H1 (cell line): ENCODE measurements around the gene COQ7. TPM values are rescaled to one million over a fixed set of nuclear protein-coding genes. Genes with fewer than 3 reads are reported as not detected.

Experiments
- CTCF ChIA-PET: fragments of 300-600 bp; sonication (Branson Sonifier 250); formaldehyde crosslinking; loops from one replicate; lab custom pipeline; 2021; ENCODE audit not compliant: partially characterized antibody; lab: Charles Lee
- POLR2A ChIA-PET: fragments of 300-600 bp; sonication (Branson Sonifier 250); formaldehyde crosslinking; loops from one replicate; lab custom pipeline; 2021; ENCODE audit warnings: inconsistent platforms; ENCODE audit not compliant: partially characterized antibody; lab: Charles Lee
- DNase-seq, 2 experiments: peaks; one replicate each; pipeline versions ENCODE4 v3.0.0 to v3.0.0-alpha.2; 2010 to 2022; ENCODE audit warnings: low spot score in 2 of 2, low read depth in 1 of 2, mixed read lengths in 1 of 2
- FAIRE-seq: peaks from 2 replicates; lab custom pipeline; 2011; peaks lifted over from hg19 to GRCh38; lab: Jason Lieb, UNC
- H2AFZ ChIP-seq: 2 replicates; pipeline ENCODE4 v1.8.1; 2012; ENCODE audit warnings: low read length, inconsistent platforms
- H2AK5ac ChIP-seq: 2 replicates; pipeline ENCODE4 v1.6.1; 2013; ENCODE audit warnings: low read depth, low read length
- H2BK120ac ChIP-seq: replicated peaks from 2 replicates; pipeline ENCODE3; 2013; ENCODE audit warnings: low read depth, low read length, inconsistent platforms
- H2BK12ac ChIP-seq: 2 replicates; pipeline ENCODE4 v1.6.1; 2013; ENCODE audit warnings: low read depth, low read length
- H2BK15ac ChIP-seq: 2 replicates; pipeline ENCODE4 v1.6.1; 2013; ENCODE audit warnings: low read length
- H2BK20ac ChIP-seq: 2 replicates; pipeline ENCODE4 v1.6.1; 2013; ENCODE audit warnings: low read length
- H2BK5ac ChIP-seq: 2 replicates; pipeline ENCODE4 v1.6.1; 2013; ENCODE audit warnings: low read depth, low read length
- H3K14ac ChIP-seq: 2 replicates; pipeline ENCODE4 v1.6.1; 2013; ENCODE audit warnings: inconsistent platforms; ENCODE audit not compliant: insufficient read length
- H3K18ac ChIP-seq: 2 replicates; pipeline ENCODE4 v1.6.1; 2013; ENCODE audit warnings: low read length; ENCODE audit errors: extremely low read depth
- H3K23ac ChIP-seq: 2 replicates; pipeline ENCODE4 v1.6.1; 2013; ENCODE audit warnings: inconsistent platforms; ENCODE audit not compliant: insufficient read length
- H3K23me2 ChIP-seq: 2 replicates; pipeline ENCODE4 v1.6.1; 2013; ENCODE audit warnings: low read depth, low read length
- H3K27ac ChIP-seq: 2 replicates; pipeline ENCODE4 v1.6.1; 2011; ENCODE audit warnings: low read depth, low read length, inconsistent platforms
- H3K27me3 ChIP-seq, 4 experiments: replicated peaks in 1 of 4; 1 replicate in 1 of 4; 2 replicates in 3 of 4; pipeline versions ENCODE4 v1.6.1 to v1.8.1; 2011 to 2013; ENCODE audit warnings: low read length in 3 of 4, mild to moderate bottlenecking in 3 of 4, inconsistent platforms in 2 of 4, mixed read lengths in 2 of 4, moderate library complexity in 1 of 4; ENCODE audit not compliant: control insufficient read depth in 3 of 4, insufficient read depth in 3 of 4; ENCODE audit errors: extremely low read depth in 1 of 4
- H3K36me3 ChIP-seq, 4 experiments: 2 replicates each; pipeline versions ENCODE4 v1.6.1 to v1.8.1; 2011 to 2013; ENCODE audit warnings: mild to moderate bottlenecking in 4 of 4, low read length in 3 of 4, moderate library complexity in 2 of 4, control low read depth in 1 of 4, inconsistent platforms in 1 of 4; ENCODE audit not compliant: insufficient read depth in 4 of 4, control insufficient read depth in 2 of 4
- H3K4ac ChIP-seq: replicated peaks from 2 replicates; pipeline ENCODE3; 2013; ENCODE audit warnings: low read length, low read depth, mixed read lengths, inconsistent platforms; ENCODE audit not compliant: insufficient read length
- H3K4me1 ChIP-seq, 4 experiments: replicated peaks in 1 of 4; 1 replicate in 1 of 4; 2 replicates in 3 of 4; pipeline versions ENCODE4 v1.6.1 to v1.8.1; 2011 to 2013; ENCODE audit warnings: low read length in 3 of 4, inconsistent platforms in 2 of 4, mixed read lengths in 1 of 4; ENCODE audit not compliant: insufficient read depth in 4 of 4, control insufficient read depth in 3 of 4
- H3K4me2 ChIP-seq, 2 experiments: 2 replicates each; pipeline versions ENCODE4 v1.6.1 to v1.8.1; 2011 to 2013; ENCODE audit warnings: low read depth in 2 of 2, low read length in 2 of 2, control low read depth in 1 of 2, inconsistent platforms in 1 of 2, mild to moderate bottlenecking in 1 of 2; ENCODE audit not compliant: insufficient read depth in 1 of 2
- H3K4me3 ChIP-seq, 4 experiments: fragments of 200-600, 300-600 bp in 1 of 4; sonication (generic), shearing (Covaris generic), sonication (Bioruptor Twin) in 1 of 4; 2 replicates each; pipeline versions ENCODE4 v1.5.1 to v1.8.1; 2011 to 2016; ENCODE audit warnings: low read length in 4 of 4, low read depth in 3 of 4, control low read depth in 2 of 4, inconsistent platforms in 2 of 4, mild to moderate bottlenecking in 2 of 4, mixed read lengths in 1 of 4, moderate library complexity in 1 of 4; ENCODE audit not compliant: insufficient read depth in 2 of 4; ENCODE audit errors: extremely low read depth in 1 of 4
- H3K56ac ChIP-seq: replicated peaks from 2 replicates; pipeline ENCODE3; 2013; ENCODE audit warnings: low read depth, mild to moderate bottlenecking, mixed read lengths, low read length, inconsistent platforms; ENCODE audit not compliant: insufficient read length
- H3K79me1 ChIP-seq: 2 replicates; pipeline ENCODE4 v1.6.1; 2013; ENCODE audit warnings: low read depth, low read length, control low read depth
- H3K79me2 ChIP-seq, 2 experiments: 2 replicates each; pipeline versions ENCODE4 v1.6.1 to v1.8.1; 2012 to 2013; ENCODE audit warnings: low read length in 2 of 2, mild to moderate bottlenecking in 2 of 2, inconsistent platforms in 1 of 2; ENCODE audit not compliant: insufficient read depth in 2 of 2, control insufficient read depth in 1 of 2
- H3K9ac ChIP-seq, 4 experiments: replicated peaks in 1 of 4; 1 replicate in 1 of 4; 2 replicates in 3 of 4; pipeline versions ENCODE4 v1.6.1 to v1.8.1; 2011 to 2013; ENCODE audit warnings: low read depth in 3 of 4, low read length in 3 of 4, control low read depth in 2 of 4, mild to moderate bottlenecking in 2 of 4, moderate library complexity in 2 of 4, inconsistent platforms in 1 of 4; ENCODE audit errors: extremely low read depth in 1 of 4
- H3K9me3 ChIP-seq, 2 experiments: 2 replicates each; pipeline versions ENCODE4 v1.6.1 to v1.8.1; 2012 to 2013; ENCODE audit warnings: mild to moderate bottlenecking in 2 of 2, moderate library complexity in 2 of 2, control low read depth in 1 of 2, inconsistent platforms in 1 of 2, low read depth in 1 of 2, low read length in 1 of 2, mixed read lengths in 1 of 2; ENCODE audit not compliant: insufficient read depth in 2 of 2
- H4K20me1 ChIP-seq, 2 experiments: replicated peaks in 1 of 2; 2 replicates each; pipeline versions ENCODE3 to v1.8.1; 2011 to 2013; ENCODE audit warnings: inconsistent platforms in 2 of 2, low read length in 2 of 2, mild to moderate bottlenecking in 1 of 2; ENCODE audit not compliant: insufficient read depth in 2 of 2, control insufficient read depth in 1 of 2
- H4K5ac ChIP-seq: 2 replicates; pipeline ENCODE4 v1.6.1; 2013; ENCODE audit warnings: low read length, low read depth, mixed read lengths, inconsistent platforms; ENCODE audit not compliant: insufficient read length
- H4K8ac ChIP-seq: 2 replicates; pipeline ENCODE4 v1.8.0; 2013; ENCODE audit warnings: mild to moderate bottlenecking, moderate library complexity, low read length, inconsistent platforms; ENCODE audit not compliant: insufficient read depth; ENCODE audit errors: extremely low read depth
- H4K91ac ChIP-seq: replicated peaks from 2 replicates; pipeline ENCODE3; 2013; ENCODE audit warnings: low read length, mixed read lengths, inconsistent platforms; ENCODE audit not compliant: insufficient read length
- ASH2L ChIP-seq: fragments of 200-600, 300-600 bp; sonication (generic); IDR thresholded peaks from one replicate; pipeline ENCODE4 v1.7.1; 2017; ENCODE audit warnings: low read length
- CTBP2 ChIP-seq: IDR thresholded peaks from 2 replicates; pipeline ENCODE4 v1.7.0; 2011; ENCODE audit warnings: borderline replicate concordance, mild to moderate bottlenecking, moderate library complexity, mixed read lengths, low read length; ENCODE audit not compliant: insufficient read depth, insufficient read length
- EGR1 ChIP-seq: IDR thresholded peaks from 2 replicates; pipeline ENCODE4 v1.6.1; 2011; ENCODE audit warnings: low read depth, low read length, borderline replicate concordance
- JUND ChIP-seq: IDR thresholded peaks from 2 replicates; pipeline ENCODE4 v1.6.1; 2011; ENCODE audit warnings: mild to moderate bottlenecking, improper control_type of control experiment, low read length
- RAD21 ChIP-seq, 2 experiments: IDR thresholded peaks in 1 of 2; conservative IDR thresholded peaks in 1 of 2; 2 replicates each; pipeline ENCODE4 v1.6.1; 2011; ENCODE audit warnings: low read depth in 2 of 2, low read length in 2 of 2, improper control_type of control experiment in 1 of 2, inconsistent platforms in 1 of 2, mild to moderate bottlenecking in 1 of 2, moderate library complexity in 1 of 2
- SIN3A ChIP-seq, 2 experiments: IDR thresholded peaks in 1 of 2; conservative IDR thresholded peaks in 1 of 2; 2 replicates each; pipeline ENCODE4 v1.6.1; 2011 to 2012; ENCODE audit warnings: low read length in 2 of 2, improper control_type of control experiment in 1 of 2, low read depth in 1 of 2, mild to moderate bottlenecking in 1 of 2
- SRF ChIP-seq: IDR thresholded peaks from 2 replicates; pipeline ENCODE4 v1.6.1; 2011; ENCODE audit warnings: mild to moderate bottlenecking, low read depth, low read length, moderate library complexity
- SUZ12 ChIP-seq: fragments of 200-600 bp; sonication (generic); IDR thresholded peaks from 2 replicates; pipeline ENCODE4 v1.6.1; 2012; ENCODE audit warnings: mild to moderate bottlenecking, inconsistent platforms, low read length, moderate library complexity, mixed read lengths
- TBP ChIP-seq: IDR thresholded peaks from 2 replicates; pipeline ENCODE4 v1.6.1; 2011; ENCODE audit warnings: low read depth, low read length, improper control_type of control experiment
- YY1 ChIP-seq: IDR thresholded peaks from 2 replicates; pipeline ENCODE4 v1.6.1; 2011; ENCODE audit warnings: low read depth, mild to moderate bottlenecking, low read length
- ZNF274 ChIP-seq: IDR thresholded peaks from 2 replicates; pipeline ENCODE4 v1.7.0; 2012; ENCODE audit warnings: low read length, borderline replicate concordance; ENCODE audit errors: extremely low read depth
- WGBS, 2 experiments: shearing (Covaris generic) in 1 of 2; methylation state at CpG; one replicate each; pipeline versions ENCODE4 v1.1.6 to v1.1.7; 2013 to 2015; ENCODE audit warnings: low lambda C conversion rate in 2 of 2, mixed read lengths in 2 of 2, inconsistent platforms in 1 of 2, low coverage in 1 of 2, missing lambda C conversion rate in 1 of 2; ENCODE audit not compliant: insufficient replicate concordance in 2 of 2, insufficient coverage in 1 of 2, insufficient read length in 1 of 2; ENCODE audit errors: extremely low coverage in 1 of 2, missing lambda C conversion rate in 1 of 2; 5-methylcytosine and 5-hydroxymethylcytosine counted together
- polyA plus RNA-seq, 7 experiments: library from polyadenylated mRNA; depleted of rRNA in 3 of 7; stranded (reverse) in 5 of 7; unstranded in 2 of 7; fragments of >200 nt in 5 of 7; fragments of 200-250 nt in 2 of 7; gene quantifications; 1 replicate in 5 of 7; 2 replicates in 1 of 7; 4 replicates in 1 of 7; pipeline versions ENCODE4 v1.2.1 to v1.2.3, GENCODE V29; 2011 to 2013; ENCODE audit warnings: missing spikeins in 2 of 7, mixed read lengths in 2 of 7
- total RNA-seq: library from RNA; stranded (reverse); fragmentation: NEBNext Ultra II Directional; extraction: Animal tissue kit (Norgen Biotek cat#: 25700); gene quantifications from 2 replicates; pipeline ENCODE4 v1.2.1, GENCODE V29; 2021
- TF ChIP-seq, protein P1 (sequence below): IDR thresholded peaks from 2 replicates; pipeline ENCODE4 v1.6.1; 2012; ENCODE audit warnings: inconsistent platforms

The COQ7 gene
- total and polyA plus RNA-seq, 2 of the 8 experiments (the other 6 are each of a cell fraction or from before 2014, with no cell fraction given): 7.1 to 15.2 TPM

DNA sequence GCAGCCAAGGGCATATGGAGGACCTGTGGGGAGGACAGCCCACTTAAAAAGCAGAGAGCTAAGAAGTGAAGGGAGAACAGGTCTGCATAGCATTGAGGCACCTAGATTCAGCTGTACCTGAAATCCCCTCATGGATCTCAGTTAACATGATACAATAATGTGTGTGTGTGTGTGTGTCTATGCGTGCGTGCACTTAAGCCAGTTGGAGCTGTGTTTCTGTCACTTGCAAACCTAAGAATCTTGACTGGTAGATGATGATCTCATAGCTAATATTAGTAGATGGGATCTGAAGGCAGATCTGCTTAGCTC is 44.6 kb downstream of the COQ7 start:
- H3K23ac ChIP-seq: no peak overlapping the region
- no peak overlapping the region for H2BK120ac ChIP-seq
- H3K4me2 ChIP-seq: no peak overlapping the region
- H2BK12ac ChIP-seq: no peak overlapping the region
- H3K79me2 ChIP-seq: no peaks in the 10 kb centered on the region
- no peak for DNase-seq
- H3K27me3 ChIP-seq: peaks cover 14 to 30% (median 27%) of the 10 kb centered on the region in 4 experiments
- POLR2A ChIA-PET: interaction anchor here (0.9 kb wide), 1 partner anchor 14 kb away, joined by 3 read pairs; no protein-coding TSS in a partner anchor
- no peak overlapping the region for H3K18ac ChIP-seq
- no peak overlapping the region for H3K4ac ChIP-seq
- H3K9ac ChIP-seq: no peak overlapping the region
- no peak overlapping the region for H2BK5ac ChIP-seq
- H4K5ac ChIP-seq: no peak overlapping the region
- H3K56ac ChIP-seq: no peak overlapping the region
- H3K23me2 ChIP-seq: peaks cover 5% of the 10 kb centered on the region; the same call in 1 of the 2 replicates
- no peak for FAIRE-seq
- no peak overlapping the region for H4K91ac ChIP-seq
- H3K14ac ChIP-seq: no peak overlapping the region
- no peak overlapping the region for H3K27ac ChIP-seq
- no peaks in the 10 kb centered on the region for H3K79me1 ChIP-seq
- CTCF ChIA-PET: interaction anchor here (0.6 to 1.4 kb wide), 7 partner anchors 11 to 278 kb away, joined by 3 to 6 read pairs (median 4); no protein-coding TSS in a partner anchor
- no peak overlapping the region for H2BK20ac ChIP-seq
- H3K4me3 ChIP-seq: no peak overlapping the region
- 93% methylated on average over 2 of the region's 2 CpGs; no CpG with 5 or more reads in 1 of the 2 experiments for WGBS, 2 experiments
- no peak overlapping the region for H2BK15ac ChIP-seq
- H3K4me1 ChIP-seq: peaks cover 4 to 12% (median 6%) of the 10 kb centered on the region in 4 experiments
- H3K9me3 ChIP-seq: peaks cover 0 to 3% of the 10 kb centered on the region in 2 experiments; a peak in 1 of 4 replicates
- H2AFZ ChIP-seq: no peak overlapping the region
- H4K20me1 ChIP-seq: no peaks in the 10 kb centered on the region
- H3K36me3 ChIP-seq: peaks cover 0 to 3% (median 0%) of the 10 kb centered on the region in 4 experiments; a peak in 1 of 8 replicates
- H2AK5ac ChIP-seq: no peak overlapping the region
- no peak overlapping the region for H4K8ac ChIP-seq
- no peak for TF ChIP-seq CTBP2
- no peak for TF ChIP-seq ZNF274
- TF ChIP-seq SIN3A (conservative IDR thresholded peaks at IDR 0.05 in 1 of 2, IDR thresholded peaks at IDR 0.05 in 1 of 2; ENCODE audit: low read depth in 1 of 2, low read length in 2 of 2): no peak
- no peak for TF ChIP-seq EGR1
- TF ChIP-seq RAD21 (IDR thresholded peaks at IDR 0.05 in 1 of 2, conservative IDR thresholded peaks at IDR 0.05 in 1 of 2; ENCODE audit: low read depth in 2 of 2, low read length in 2 of 2): no peak
- TF ChIP-seq YY1: no peak
- no peak for TF ChIP-seq TBP
- TF ChIP-seq SRF: no peak
- no peak for TF ChIP-seq SUZ12
- TF ChIP-seq, protein P1, sequence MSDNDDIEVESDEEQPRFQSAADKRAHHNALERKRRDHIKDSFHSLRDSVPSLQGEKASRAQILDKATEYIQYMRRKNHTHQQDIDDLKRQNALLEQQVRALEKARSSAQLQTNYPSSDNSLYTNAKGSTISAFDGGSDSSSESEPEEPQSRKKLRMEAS: no peak
- TF ChIP-seq JUND: no peak
- TF ChIP-seq ASH2L: no peak
